Mesothelial cell of epicardium (in vitro differentiated cells): Measurements from ENCODE around the gene KCNMA1. TPM values are rescaled to one million over a fixed set of nuclear protein-coding genes. Genes with fewer than 3 reads are reported as not detected.

ENCODE experiments used
- DNase-seq, 2 experiments: peaks; one replicate each; pipeline ENCODE4 v3.0.0; 2021; ENCODE audit warnings: low spot score in 2 of 2; ENCODE audit not compliant: unreplicated experiment in 2 of 2
- H3K27ac Mint-ChIP-seq: 2 replicates; pipeline ENCODE4 v1.8.0; 2021; ENCODE audit warnings: mixed read lengths
- H3K27me3 Mint-ChIP-seq: 2 replicates; pipeline ENCODE4 v1.8.0; 2021; ENCODE audit warnings: low read depth, mixed read lengths
- H3K36me3 Mint-ChIP-seq: 2 replicates; pipeline ENCODE4 v1.8.0; 2021; ENCODE audit warnings: mixed read lengths
- H3K4me1 Mint-ChIP-seq: 2 replicates; pipeline ENCODE4 v1.8.0; 2021; ENCODE audit warnings: mixed read lengths
- H3K4me3 Mint-ChIP-seq: 2 replicates; pipeline ENCODE4 v1.8.0; 2021; ENCODE audit warnings: mild to moderate bottlenecking, moderate library complexity, mixed read lengths
- H3K9me3 Mint-ChIP-seq: 2 replicates; pipeline ENCODE4 v1.8.0; 2021; ENCODE audit warnings: mixed read lengths
- total RNA-seq: library from RNA; stranded (reverse); gene quantifications from 3 replicates; pipeline ENCODE4 v1.2.1, GENCODE V29; 2021
- TF ChIP-seq, protein P1 (sequence below): fragments of 200-600 bp; sonication (generic); IDR thresholded peaks from one replicate; pipeline ENCODE4 v1.5.0; 2021; ENCODE audit warnings: antibody characterized with exemption; ENCODE audit not compliant: unreplicated experiment

The KCNMA1 gene
- total RNA-seq, 1 donor from 2014 or later, result 44.0 TPM

DNA sequence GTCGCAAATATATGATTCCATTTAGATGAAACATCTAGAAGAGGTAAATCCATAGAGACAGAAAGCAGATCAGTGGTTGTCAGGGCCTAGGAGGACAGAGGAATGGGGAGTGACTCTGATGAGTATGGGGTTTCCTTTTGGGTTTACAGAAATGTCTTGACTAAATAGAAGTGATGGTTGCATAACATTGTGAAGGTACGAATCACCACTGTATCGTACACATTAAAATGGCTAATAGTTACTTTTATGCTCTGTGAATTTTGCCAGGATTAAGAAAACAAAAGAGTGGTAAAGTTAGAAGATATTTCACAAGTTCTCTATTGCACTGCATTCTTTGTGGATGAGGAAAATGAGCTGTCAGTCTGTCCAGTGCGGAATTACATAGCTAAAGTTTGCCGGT is 407.4 kb downstream of the KCNMA1 start:
- peaks cover 17% of the 10 kb centered on the region for H3K4me1 Mint-ChIP-seq
- peaks cover 10% of the 10 kb centered on the region for H3K9me3 Mint-ChIP-seq
- H3K27me3 Mint-ChIP-seq, result no peaks in the 10 kb centered on the region
- H3K4me3 Mint-ChIP-seq, result no peak overlapping the region
- no peak overlapping the region for H3K27ac Mint-ChIP-seq
- TF ChIP-seq, protein P1, sequence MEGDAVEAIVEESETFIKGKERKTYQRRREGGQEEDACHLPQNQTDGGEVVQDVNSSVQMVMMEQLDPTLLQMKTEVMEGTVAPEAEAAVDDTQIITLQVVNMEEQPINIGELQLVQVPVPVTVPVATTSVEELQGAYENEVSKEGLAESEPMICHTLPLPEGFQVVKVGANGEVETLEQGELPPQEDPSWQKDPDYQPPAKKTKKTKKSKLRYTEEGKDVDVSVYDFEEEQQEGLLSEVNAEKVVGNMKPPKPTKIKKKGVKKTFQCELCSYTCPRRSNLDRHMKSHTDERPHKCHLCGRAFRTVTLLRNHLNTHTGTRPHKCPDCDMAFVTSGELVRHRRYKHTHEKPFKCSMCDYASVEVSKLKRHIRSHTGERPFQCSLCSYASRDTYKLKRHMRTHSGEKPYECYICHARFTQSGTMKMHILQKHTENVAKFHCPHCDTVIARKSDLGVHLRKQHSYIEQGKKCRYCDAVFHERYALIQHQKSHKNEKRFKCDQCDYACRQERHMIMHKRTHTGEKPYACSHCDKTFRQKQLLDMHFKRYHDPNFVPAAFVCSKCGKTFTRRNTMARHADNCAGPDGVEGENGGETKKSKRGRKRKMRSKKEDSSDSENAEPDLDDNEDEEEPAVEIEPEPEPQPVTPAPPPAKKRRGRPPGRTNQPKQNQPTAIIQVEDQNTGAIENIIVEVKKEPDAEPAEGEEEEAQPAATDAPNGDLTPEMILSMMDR, result no peak
- DNase-seq, result no peak
- peaks cover 5% of the 10 kb centered on the region for H3K36me3 Mint-ChIP-seq

DNA sequence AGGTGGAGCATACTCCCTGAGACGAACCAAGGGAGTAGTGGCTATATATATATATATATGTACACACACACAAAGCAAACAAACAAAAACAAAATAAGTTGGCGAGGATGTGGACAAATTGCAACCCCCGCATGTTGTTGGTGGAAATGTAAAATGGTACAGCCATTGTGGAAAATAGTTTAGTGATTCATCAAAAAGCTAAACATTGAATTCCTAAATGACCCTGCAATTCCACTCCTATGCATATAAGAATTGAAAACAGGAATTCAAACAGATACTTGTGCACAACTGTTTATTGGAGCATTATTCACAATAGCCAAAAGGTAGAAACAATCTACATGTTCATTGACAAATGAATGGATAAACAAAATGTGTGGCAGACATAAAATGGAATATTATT is 407.9 kb downstream of the KCNMA1 start:
- Mint-ChIP-seq H3K27me3 (no peaks in the 10 kb centered on the region), H3K36me3 (peaks cover 5% of the 10 kb centered on the region), H3K4me1 (peaks cover 19% of the 10 kb centered on the region), H3K27ac (no peak overlapping the region), H3K4me3 (no peak overlapping the region), H3K9me3 (peaks cover 10% of the 10 kb centered on the region)
- TF ChIP-seq, protein P1, result no peak
- DNase-seq, result no peak

DNA sequence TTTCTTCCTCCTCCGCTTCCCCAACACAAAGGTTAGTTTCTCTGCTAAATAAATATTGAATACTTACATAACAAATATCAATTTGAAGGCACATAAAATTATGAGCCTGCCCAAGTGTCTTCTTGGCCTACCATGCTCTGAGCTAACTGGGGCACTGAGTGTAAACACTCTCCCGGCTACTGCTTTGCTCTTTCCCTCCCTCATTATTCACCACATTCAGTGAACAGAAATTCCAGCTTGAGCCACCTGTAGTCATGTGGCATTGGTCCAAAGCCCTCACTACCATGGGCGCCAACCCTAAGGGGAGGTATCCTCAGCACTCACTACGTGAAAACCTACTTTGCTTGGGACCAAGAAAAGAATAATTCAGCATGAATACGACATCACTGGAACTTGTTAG is 409.0 kb downstream of the KCNMA1 start:
- Mint-ChIP-seq H3K27ac (no peak overlapping the region), H3K9me3 (peaks cover 6% of the 10 kb centered on the region), H3K27me3 (no peaks in the 10 kb centered on the region), H3K36me3 (peaks cover 3% of the 10 kb centered on the region), H3K4me1 (peaks cover 19% of the 10 kb centered on the region), H3K4me3 (no peak overlapping the region)
- TF ChIP-seq, protein P1, result no peak
- no peak for DNase-seq

DNA sequence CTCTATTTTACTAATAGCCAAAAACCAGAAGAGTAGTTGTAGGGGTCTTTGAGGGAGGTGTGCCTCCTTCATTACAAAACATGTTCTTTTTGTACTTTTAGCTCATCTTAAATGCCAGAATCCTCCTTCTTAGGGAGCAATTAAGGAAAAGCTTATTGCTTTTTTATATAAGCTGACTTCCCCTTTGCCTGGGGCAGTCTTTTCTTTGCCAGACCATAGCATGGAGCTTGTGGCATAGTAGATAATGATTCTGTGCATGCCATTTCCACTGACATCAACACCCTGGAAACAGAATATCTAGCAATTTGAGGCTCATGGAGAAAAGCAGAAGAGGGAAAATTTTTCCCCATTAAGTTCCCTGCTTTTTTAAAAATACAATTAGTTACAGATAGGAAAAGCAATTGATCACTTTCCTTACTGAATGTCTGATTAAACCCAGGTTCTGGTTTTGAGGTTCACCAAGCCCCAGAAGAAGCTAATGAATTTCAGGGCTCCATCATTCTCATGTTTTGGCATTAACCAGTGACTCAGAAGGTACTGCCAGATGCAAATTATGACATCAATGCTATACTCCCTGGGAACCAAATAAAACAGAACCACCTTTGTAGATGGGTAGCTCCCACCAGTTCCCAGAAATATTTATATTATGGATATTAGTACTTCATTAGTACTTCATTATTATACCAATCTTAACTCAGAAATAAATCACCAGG is 410.6 kb downstream of the KCNMA1 start:
- Mint-ChIP-seq H3K27ac (no peak overlapping the region), H3K27me3 (no peaks in the 10 kb centered on the region), H3K4me3 (no peak overlapping the region), H3K36me3 (no peaks in the 10 kb centered on the region), H3K4me1 (peaks cover 19% of the 10 kb centered on the region), H3K9me3 (no peaks in the 10 kb centered on the region)
- no peak for DNase-seq
- TF ChIP-seq, protein P1, result no peak

DNA sequence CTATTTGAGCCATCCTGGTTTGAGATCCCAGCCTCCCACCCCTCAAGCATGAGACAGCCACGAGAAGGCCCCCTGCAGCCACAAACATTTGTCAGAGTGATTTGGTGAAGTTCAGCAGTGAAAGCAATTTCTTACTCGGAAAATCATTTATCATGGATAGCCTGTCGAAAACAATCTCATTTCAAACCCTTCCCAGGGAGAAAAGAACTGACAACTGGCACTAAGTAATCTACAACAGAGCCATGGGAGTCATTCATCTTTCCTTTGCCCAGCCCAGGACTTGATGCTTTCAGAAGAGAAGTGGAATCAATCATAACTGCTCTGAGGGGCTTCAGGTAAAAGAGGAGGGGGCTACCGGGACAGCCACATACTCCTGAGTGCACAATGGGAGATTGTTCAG is 411.2 kb downstream of the KCNMA1 start:
- TF ChIP-seq, protein P1, result no peak
- Mint-ChIP-seq H3K36me3 (no peaks in the 10 kb centered on the region), H3K4me3 (no peak overlapping the region), H3K9me3 (no peaks in the 10 kb centered on the region), H3K27ac (no peak overlapping the region), H3K27me3 (no peaks in the 10 kb centered on the region), H3K4me1 (peaks cover 19% of the 10 kb centered on the region)
- no peak for DNase-seq
